NCI-H2107 (cell line): ENCODE data around the gene ACTRT2.

Experiments used
- DNase-seq: peaks from one replicate; lab custom pipeline; 2025; lab: John Stamatoyannopoulos, UW

ACTRT2 gene

GRCh38 chr1:3033040-3033789 is 11.9 kb downstream of the ACTRT2 start:
- no peak for DNase-seq

GRCh38 chr1:3033790-3034090 is 12.5 kb downstream of the ACTRT2 start:
- no peak for DNase-seq

- DNase-seq, result no peak
Measured at GRCh38 chr1:3034162-3034561, 12.9 kb downstream of the ACTRT2 start.

GRCh38 chr1:3034728-3035562 is 13.7 kb downstream of the ACTRT2 start:
- DNase-seq, result no peak

GRCh38 chr1:3035563-3036446 is 14.5 kb downstream of the ACTRT2 start:
- DNase-seq, result no peak

GRCh38 chr1:3036447-3037280 is 15.4 kb downstream of the ACTRT2 start:
- no peak for DNase-seq

GRCh38 chr1:3037281-3038040 is 16.2 kb downstream of the ACTRT2 start:
- DNase-seq, result no peak

- no peak for DNase-seq
Measured at GRCh38 chr1:3038113-3038551, 16.9 kb downstream of the ACTRT2 start.

- DNase-seq, result no peak
Measured at GRCh38 chr1:3038571-3039181, 17.4 kb downstream of the ACTRT2 start.

GRCh38 chr1:3040004-3040403 is 18.7 kb downstream of the ACTRT2 start:
- no peak for DNase-seq

GRCh38 chr1:3042481-3042880 is 21.2 kb downstream of the ACTRT2 start:
- no peak for DNase-seq

- DNase-seq, result no peak
Measured at GRCh38 chr1:3049164-3049563, 27.9 kb downstream of the ACTRT2 start.

- DNase-seq, result no peak
Measured at GRCh38 chr1:3049905-3050304, 28.6 kb downstream of the ACTRT2 start.

GRCh38 chr1:3050603-3051002 is 29.3 kb downstream of the ACTRT2 start:
- no peak for DNase-seq

GRCh38 chr1:3051270-3052268 is 30.3 kb downstream of the ACTRT2 start:
- no peak for DNase-seq

- no peak for DNase-seq
Measured at GRCh38 chr1:3052501-3052900, 31.2 kb downstream of the ACTRT2 start.

- DNase-seq, result no peak
Measured at GRCh38 chr1:3053366-3053980, 32.2 kb downstream of the ACTRT2 start.

- DNase-seq, result no peak
Measured at GRCh38 chr1:3053986-3054385, 32.7 kb downstream of the ACTRT2 start.

GRCh38 chr1:3054474-3054873 is 33.2 kb downstream of the ACTRT2 start:
- DNase-seq, result no peak
